Body of pancreas (tissue), 4 donors: ENCODE data around the gene CNTNAP2. TPM values are rescaled to one million over a fixed set of nuclear protein-coding genes. Genes with fewer than 3 reads are reported as not detected.
A peak's percentile ranks its signal among the peaks of the same experiment; 100 is the strongest.

Experiments
- ATAC-seq: fragments of 150-250 bp; one replicate; pipeline ENCODE4 v1.9.1; 2016
- DNase-seq, 4 donors: peaks; one replicate each; pipeline ENCODE4 v3.0.0-alpha.2; 2019
- H3K27ac ChIP-seq, 4 donors: fragments of 200-600 bp; sonication (generic); 1 replicate in 3 of 4; 2 replicates in 1 of 4; pipeline versions ENCODE4 v1.5.1 to v1.6.1; 2016 to 2019; ENCODE audit warnings: mild to moderate bottlenecking in 1 of 4, mixed read lengths in 1 of 4, moderate library complexity in 1 of 4
- H3K27me3 ChIP-seq, 2 donors: fragments of 200-600 bp; sonication (generic); one replicate each; pipeline ENCODE4 v1.6.0; 2016; ENCODE audit warnings: mild to moderate bottlenecking in 1 of 2
- H3K36me3 ChIP-seq, 2 donors: fragments of 200-600 bp; sonication (generic); replicated peaks in 1 of 2; 2 replicates each; pipeline ENCODE4 v1.5.1; 2016; ENCODE audit warnings: low read depth in 2 of 2; ENCODE audit not compliant: insufficient read depth in 1 of 2
- H3K4me1 ChIP-seq: fragments of 200-600 bp; sonication (generic); one replicate; pipeline ENCODE4 v1.6.0; 2016
- H3K4me3 ChIP-seq, 2 donors: fragments of 200-600 bp; sonication (generic); 1 replicate in 1 of 2; 2 replicates in 1 of 2; pipeline ENCODE4 v1.5.1; 2016 to 2019
- H3K9me3 ChIP-seq, 3 donors: fragments of 200-600 bp; sonication (generic); 1 replicate in 2 of 3; 2 replicates in 1 of 3; pipeline ENCODE4 v1.5.1; 2016
- POLR2A ChIP-seq, 3 donors: fragments of 450-650 bp; IDR thresholded peaks; one replicate each; pipeline ENCODE4 v1.6.1; 2016; ENCODE audit warnings: antibody characterized with exemption in 3 of 3, mild to moderate bottlenecking in 2 of 3
- WGBS, 2 donors: methylation state at CpG; one replicate each; pipeline ENCODE4 v1.1.5; 2017; 5-methylcytosine and 5-hydroxymethylcytosine counted together
- intact Hi-C: fragments of 100-400 bp; cut with DNase I; formaldehyde crosslinking; loops from one replicate; pipeline ENCODE4 v1.15.1; 2023
- total RNA-seq, 2 donors: library from RNA; depleted of rRNA; stranded (reverse); fragments of >200 nt; gene quantifications; one replicate each; pipeline ENCODE4 v1.1.0, GENCODE V29; 2016
- TF ChIP-seq, protein P1 (sequence below), 7 experiments: fragments of 450-650 bp in 4 of 7; fragments of 200-600 bp in 3 of 7; sonication (generic) in 3 of 7; IDR thresholded peaks; one replicate each; pipeline ENCODE4 v1.5.1; 2016 to 2019; ENCODE audit warnings: antibody characterized with exemption in 7 of 7

Gene CNTNAP2
- total RNA-seq, 2 donors from 2014 or later = 1.0 TPM; not detected in 1

DNA sequence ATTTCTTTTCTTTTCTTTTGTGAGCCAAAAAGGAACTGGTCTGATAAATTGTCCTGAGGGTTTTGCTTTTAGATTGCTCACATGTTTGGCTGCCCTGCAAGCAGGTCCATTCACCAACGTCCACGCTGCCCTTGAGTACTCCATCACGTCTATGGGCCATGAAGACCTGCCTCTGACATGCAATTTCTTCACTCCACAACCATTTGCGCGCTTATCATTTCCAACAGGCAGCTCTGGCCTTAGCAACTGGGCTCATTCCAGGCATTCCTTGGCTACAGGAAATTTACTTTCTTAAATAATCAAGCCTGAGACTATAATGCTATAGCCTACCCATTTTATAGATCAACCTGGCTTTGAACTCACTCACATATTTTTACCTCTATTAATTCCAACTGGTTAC, 2065.7 kb downstream of the CNTNAP2 start:
- no peaks in the 10 kb centered on the region for H3K4me1 ChIP-seq
- WGBS, 2 donors = 35 to 47% methylated on average over 4 to 5 of the region's 5 CpGs
- no peaks in the 10 kb centered on the region for H3K27me3 ChIP-seq
- intact Hi-C loops = no loop called here
- DNase-seq = no peak
- TF ChIP-seq, protein P1, sequence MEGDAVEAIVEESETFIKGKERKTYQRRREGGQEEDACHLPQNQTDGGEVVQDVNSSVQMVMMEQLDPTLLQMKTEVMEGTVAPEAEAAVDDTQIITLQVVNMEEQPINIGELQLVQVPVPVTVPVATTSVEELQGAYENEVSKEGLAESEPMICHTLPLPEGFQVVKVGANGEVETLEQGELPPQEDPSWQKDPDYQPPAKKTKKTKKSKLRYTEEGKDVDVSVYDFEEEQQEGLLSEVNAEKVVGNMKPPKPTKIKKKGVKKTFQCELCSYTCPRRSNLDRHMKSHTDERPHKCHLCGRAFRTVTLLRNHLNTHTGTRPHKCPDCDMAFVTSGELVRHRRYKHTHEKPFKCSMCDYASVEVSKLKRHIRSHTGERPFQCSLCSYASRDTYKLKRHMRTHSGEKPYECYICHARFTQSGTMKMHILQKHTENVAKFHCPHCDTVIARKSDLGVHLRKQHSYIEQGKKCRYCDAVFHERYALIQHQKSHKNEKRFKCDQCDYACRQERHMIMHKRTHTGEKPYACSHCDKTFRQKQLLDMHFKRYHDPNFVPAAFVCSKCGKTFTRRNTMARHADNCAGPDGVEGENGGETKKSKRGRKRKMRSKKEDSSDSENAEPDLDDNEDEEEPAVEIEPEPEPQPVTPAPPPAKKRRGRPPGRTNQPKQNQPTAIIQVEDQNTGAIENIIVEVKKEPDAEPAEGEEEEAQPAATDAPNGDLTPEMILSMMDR (IDR thresholded peaks at IDR 0.05) = no peak
- TF ChIP-seq POLR2A (IDR thresholded peaks at IDR 0.05) = no peak
- ATAC-seq = no peak
- H3K36me3 ChIP-seq = no peaks in the 10 kb centered on the region
- no peak overlapping the region for H3K27ac ChIP-seq
- H3K4me3 ChIP-seq = no peak overlapping the region
- no peaks in the 10 kb centered on the region for H3K9me3 ChIP-seq

DNA sequence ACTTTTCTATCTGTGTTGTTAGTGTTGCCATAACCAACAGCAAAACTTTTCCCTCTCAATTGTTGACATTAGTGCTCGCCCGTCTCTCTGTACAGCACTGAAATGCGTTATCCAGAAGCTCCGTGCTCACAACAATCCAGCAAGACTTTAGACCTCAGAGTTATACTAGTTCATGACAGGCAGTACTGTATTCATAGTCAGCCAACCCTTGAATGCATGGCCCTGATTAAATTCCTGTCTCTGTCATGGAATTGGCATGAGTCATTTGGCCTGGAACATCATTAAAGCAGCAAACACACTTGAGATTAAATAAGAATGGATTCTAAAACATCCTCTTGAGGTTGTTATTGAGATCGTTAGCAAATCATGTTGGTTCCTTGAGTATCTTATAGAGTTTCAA, 2068.4 kb downstream of the CNTNAP2 start:
- Histone ChIP-seq H3K27me3 (no peaks in the 10 kb centered on the region), H3K9me3 (no peaks in the 10 kb centered on the region), H3K27ac (no peak overlapping the region), H3K36me3 (no peaks in the 10 kb centered on the region), H3K4me1 (no peaks in the 10 kb centered on the region), H3K4me3 (no peak overlapping the region)
- intact Hi-C loops = no loop called here
- 75 to 86% methylated on average over 5 of the region's 5 CpGs for WGBS, 2 donors
- ATAC-seq (no peak), DNase-seq (no peak)
- no peak for TF ChIP-seq POLR2A (IDR thresholded peaks at IDR 0.05)
- TF ChIP-seq, protein P1 (IDR thresholded peaks at IDR 0.05) = no peak

DNA sequence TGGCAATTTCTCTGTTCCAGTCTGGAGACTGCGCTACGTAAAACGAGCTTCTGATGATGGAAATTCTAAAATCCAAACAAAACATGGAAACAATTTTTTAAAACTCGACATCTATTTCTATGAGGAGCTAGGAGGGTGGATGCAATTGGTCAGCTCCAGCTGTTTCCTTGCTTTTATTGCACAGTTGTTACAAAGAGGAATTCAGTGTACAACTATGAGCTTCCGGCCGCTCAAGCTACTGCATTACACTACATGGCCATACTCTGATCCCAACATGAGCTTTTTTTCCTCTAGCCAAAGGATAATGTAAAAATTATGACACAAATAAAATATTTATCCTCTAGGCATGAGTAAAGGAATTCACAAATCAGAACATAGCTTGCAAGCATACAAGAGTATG, 2070.9 kb downstream of the CNTNAP2 start:
- H3K27ac ChIP-seq = no peak overlapping the region
- 73 to 83% methylated on average over 6 of the region's 6 CpGs for WGBS, 2 donors
- no peaks in the 10 kb centered on the region for H3K36me3 ChIP-seq
- H3K4me1 ChIP-seq = peaks cover 6% of the 10 kb centered on the region
- H3K4me3 ChIP-seq = no peak overlapping the region
- intact Hi-C loops = no loop called here
- DNase-seq (no peak), ATAC-seq (no peak)
- H3K27me3 ChIP-seq = no peaks in the 10 kb centered on the region
- no peaks in the 10 kb centered on the region for H3K9me3 ChIP-seq
- no peak for TF ChIP-seq POLR2A (IDR thresholded peaks at IDR 0.05)
- TF ChIP-seq, protein P1 (IDR thresholded peaks at IDR 0.05) = no peak

DNA sequence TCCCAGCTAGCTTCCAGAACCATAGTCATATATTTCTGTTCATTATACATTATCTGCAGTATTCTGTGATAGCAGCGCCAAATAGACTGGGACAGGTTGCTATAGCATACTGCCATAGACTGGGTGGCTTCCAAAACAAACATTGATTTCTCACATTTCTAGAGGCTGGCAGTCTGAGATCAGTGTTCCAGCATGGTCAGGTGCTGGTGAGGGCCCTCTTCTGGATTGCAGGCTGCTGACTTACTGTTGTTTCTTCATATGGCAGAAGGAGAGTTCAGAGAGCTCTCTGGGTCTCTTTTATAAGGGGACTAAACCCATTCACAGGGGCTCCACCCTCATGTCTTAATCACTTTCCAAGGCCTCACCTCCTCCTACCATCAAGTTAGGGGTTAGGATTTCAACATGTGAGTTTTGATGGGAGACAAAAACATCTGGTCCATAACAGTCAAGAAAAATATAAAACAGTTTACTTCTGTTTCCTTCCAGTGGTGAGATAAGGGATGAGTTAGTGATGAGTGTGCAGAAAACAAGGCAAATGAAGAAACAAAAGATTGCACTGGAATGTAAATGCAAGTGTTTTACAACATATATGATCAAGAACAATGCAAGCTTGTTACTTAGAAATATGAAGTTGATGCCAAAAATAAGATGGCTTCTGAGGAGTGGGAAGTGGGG, 2074.9 kb downstream of the CNTNAP2 start:
- ATAC-seq = no peak
- intact Hi-C loops = no loop called here
- 31 to 37% methylated on average over 1 of the region's 1 CpG for WGBS, 2 donors
- no peak overlapping the region for H3K27ac ChIP-seq
- peaks cover 6% of the 10 kb centered on the region for H3K4me1 ChIP-seq
- TF ChIP-seq POLR2A (IDR thresholded peaks at IDR 0.05) = no peak
- TF ChIP-seq, protein P1 (IDR thresholded peaks at IDR 0.05) = no peak
- no peaks in the 10 kb centered on the region for H3K9me3 ChIP-seq
- no peaks in the 10 kb centered on the region for H3K36me3 ChIP-seq
- no peak overlapping the region for H3K4me3 ChIP-seq
- peak in 3 of 4 donors; percentile 36 to 56 (median 40) for DNase-seq
- no peaks in the 10 kb centered on the region for H3K27me3 ChIP-seq

DNA sequence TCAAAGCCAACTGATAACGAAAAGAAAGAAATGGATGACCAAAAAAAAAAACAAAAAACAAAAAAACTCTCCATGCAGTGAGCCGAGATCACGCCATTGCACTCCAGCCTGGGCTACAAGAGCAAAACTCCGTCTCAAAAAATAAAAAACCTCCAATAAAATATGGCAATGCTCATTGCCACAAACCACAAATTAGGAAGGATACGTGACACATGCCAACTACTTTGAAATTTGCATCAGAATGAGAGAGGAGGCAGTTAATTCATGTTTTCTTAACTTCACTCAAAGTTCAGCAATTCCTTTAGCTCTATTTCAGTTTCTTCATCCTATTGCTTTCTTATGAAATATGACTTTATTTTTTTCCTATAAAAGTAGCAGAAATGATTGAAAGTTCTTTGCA, 2075.9 kb downstream of the CNTNAP2 start:
- 75 to 83% methylated on average over 5 of the region's 5 CpGs for WGBS, 2 donors
- Histone ChIP-seq H3K4me3 (no peak overlapping the region), H3K27me3 (no peaks in the 10 kb centered on the region), H3K9me3 (no peaks in the 10 kb centered on the region), H3K27ac (no peak overlapping the region), H3K36me3 (no peaks in the 10 kb centered on the region), H3K4me1 (peaks cover 6% of the 10 kb centered on the region)
- DNase-seq = no peak
- TF ChIP-seq, protein P1 (IDR thresholded peaks at IDR 0.05) = no peak
- no peak for TF ChIP-seq POLR2A (IDR thresholded peaks at IDR 0.05)
- ATAC-seq = no peak
- intact Hi-C loops = no loop called here
